Pons (tissue), 1 donor: ENCODE data around the gene HPSE2.

ENCODE experiments used
- DNase-seq: peaks from one replicate; pipeline ENCODE4 v3.0.0-alpha.2; 2016; ENCODE audit warnings: low spot score

Gene HPSE2

DNA sequence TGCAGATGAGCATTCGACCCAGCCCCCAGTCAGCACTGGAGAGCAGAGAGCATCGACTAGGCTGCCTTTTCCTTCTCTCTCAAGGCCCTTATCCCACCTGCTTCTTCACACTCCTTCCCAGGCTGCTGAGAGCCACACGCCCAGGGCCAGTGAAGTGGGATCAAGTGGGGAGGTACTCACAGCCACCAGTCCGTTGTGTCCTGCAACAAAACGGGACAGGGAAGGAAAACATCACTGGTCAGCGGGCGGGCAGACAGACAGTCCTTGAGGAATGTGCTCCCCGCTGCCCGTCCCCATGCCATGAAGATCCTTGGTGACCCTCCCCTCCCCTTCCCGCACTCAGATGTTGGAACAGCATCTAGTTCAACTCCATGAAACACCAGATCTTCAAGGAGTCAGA, 824.9 kb downstream of the HPSE2 start:
- DNase-seq, result no peak

GRCh38 chr10:98410135-98410743, 825.4 kb downstream of the HPSE2 start:
- no peak for DNase-seq

DNA sequence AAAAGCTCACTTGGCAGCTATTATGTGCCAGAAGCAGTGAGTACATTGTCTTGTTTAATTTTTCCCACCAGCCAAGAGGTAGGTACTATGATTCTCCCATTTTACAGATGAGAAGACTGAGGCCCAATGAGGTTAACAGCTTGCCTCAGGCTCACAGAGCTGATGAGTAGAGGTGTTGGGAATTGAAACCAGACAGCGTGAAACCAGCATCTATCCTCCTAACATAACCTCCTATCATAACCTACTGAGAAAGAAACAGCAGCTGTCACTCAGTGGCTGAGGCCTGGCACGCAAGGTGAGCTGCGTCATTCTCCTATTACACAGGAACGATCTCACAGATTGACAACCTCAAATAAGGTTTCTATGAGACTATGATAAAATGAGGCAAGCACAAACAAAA, 826.9 kb downstream of the HPSE2 start:
- DNase-seq, result no peak

- DNase-seq, result no peak
Observed at GRCh38 chr10:98407744-98408241, 827.9 kb downstream of the HPSE2 start.
